ENCODE data around the gene ALDH4A1.

Gene ALDH4A1, protein sequence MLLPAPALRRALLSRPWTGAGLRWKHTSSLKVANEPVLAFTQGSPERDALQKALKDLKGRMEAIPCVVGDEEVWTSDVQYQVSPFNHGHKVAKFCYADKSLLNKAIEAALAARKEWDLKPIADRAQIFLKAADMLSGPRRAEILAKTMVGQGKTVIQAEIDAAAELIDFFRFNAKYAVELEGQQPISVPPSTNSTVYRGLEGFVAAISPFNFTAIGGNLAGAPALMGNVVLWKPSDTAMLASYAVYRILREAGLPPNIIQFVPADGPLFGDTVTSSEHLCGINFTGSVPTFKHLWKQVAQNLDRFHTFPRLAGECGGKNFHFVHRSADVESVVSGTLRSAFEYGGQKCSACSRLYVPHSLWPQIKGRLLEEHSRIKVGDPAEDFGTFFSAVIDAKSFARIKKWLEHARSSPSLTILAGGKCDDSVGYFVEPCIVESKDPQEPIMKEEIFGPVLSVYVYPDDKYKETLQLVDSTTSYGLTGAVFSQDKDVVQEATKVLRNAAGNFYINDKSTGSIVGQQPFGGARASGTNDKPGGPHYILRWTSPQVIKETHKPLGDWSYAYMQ

DNA sequence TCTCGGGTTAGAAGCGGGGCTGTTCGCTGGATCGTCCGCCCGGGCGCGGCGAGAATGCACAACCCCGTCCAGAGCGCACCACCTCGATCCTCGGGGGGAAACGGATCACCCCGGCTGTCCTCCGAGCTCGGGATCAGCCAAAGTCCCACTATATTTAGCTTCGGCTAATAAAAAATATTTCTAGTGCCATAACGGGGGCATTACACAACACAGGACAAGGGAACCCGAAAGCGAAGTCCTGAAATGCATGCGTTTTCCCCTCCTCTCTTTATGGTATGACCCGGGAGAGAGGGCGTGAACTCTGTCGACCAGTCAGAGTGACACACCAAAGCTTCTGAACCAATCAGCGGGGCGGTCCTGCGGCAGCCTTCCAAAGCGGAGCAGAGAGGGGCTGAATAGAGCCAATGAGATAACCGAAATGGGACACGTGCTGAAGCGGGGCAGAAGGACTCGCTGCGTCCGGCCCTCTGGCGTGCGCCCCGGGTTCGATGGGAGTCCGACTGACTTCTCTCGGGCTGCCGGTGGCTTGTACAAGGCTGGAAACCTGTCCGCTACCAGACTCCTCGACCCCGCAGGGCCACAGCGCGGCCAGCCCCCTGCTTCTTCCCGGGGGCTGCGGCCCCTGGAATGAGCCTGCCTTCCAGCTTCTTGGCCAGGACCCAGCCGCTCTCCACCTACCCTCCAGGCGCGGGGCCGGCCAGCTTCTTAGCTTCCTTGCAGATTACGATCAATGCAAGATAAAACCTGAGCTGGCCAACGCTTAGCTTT is at the start of gene ALDH4A1:
Gene ALDH4A1 (minus strand): TSS at position 33 of the 768 bp plus-strand sequence. CDS start 32 bp downstream, at position 1.
- peak; percentile 96 to 98 for DNase-seq

DNA sequence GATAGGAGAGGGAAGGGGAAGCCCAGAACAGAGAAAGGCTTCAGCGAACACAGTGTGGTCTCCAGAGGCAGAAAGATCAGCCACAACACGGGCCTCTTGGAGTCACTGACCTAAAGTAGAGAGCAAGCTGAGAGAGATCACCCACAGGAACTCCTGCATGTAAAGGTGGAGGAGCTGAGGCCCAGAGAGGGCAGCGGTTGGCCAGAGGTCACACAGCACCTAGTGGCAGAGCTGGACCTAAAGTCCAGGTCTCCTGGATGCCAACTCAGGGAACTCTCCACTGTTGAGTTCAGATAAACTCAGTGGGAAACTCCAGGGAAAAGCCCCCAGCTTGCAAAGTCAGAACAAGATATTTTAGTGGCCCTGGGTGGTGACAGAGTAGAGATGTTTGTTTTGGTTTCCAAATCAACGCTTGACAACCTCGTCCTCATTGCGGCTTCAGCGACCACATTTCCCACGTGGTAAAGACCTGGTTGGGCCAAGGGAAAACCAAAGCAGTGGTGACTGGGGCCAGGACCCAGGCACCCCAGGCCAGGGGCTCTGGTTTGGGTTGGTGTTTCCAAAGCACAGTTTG is 49.5 kb upstream of the ALDH4A1 start:
- DNase-seq = no peak

DNA sequence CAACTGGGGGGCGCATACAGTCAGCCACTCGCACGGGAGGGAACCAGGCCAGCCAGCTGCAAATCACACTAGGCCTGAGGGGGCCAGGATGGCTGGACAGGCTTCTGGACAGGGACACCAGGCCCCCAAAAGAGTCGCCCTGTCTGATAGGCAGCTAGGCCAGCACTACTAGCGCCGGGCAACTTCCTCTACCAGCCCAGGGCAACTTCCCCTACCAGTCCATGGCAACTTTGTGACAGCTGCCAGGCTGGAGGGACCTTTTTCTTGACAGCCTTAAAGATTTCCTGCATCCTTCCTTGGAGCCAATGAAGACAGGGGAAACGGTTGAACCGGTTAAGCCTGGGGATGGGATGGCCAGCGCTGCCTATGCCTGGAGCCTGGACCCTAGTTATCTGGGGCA is 49.1 kb upstream of the ALDH4A1 start:
- no peak for DNase-seq

DNA sequence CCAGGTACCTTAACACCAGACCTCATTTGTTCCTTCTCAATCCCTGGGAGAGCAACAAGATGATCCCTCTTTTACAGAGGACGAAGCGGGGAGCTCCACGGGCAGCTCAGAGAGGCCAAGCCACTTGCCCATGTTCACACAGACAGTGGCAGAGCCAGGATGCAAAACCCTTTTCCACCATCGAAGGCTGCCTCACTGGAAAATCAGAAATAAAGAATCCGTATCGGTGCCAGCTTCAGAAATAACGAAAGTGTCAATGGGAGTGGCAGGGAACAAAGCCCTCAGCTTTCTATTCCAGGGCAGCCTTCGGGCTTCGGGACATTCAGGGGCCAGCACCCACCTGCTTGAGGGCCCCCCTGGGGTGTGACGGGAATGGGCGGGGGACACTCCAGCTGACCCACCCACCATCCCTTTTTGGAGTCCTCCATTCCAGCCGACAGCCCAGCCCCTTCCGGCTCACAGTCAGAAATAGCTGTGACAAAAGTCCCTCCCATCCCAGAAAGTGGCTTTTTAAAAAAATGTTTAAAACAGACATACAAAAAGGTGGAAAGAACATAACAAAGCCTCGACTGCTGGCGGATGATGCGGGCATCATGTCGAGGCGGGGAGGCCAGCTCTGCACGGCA is 48.2 kb upstream of the ALDH4A1 start:
- DNase-seq = no peak

DNA sequence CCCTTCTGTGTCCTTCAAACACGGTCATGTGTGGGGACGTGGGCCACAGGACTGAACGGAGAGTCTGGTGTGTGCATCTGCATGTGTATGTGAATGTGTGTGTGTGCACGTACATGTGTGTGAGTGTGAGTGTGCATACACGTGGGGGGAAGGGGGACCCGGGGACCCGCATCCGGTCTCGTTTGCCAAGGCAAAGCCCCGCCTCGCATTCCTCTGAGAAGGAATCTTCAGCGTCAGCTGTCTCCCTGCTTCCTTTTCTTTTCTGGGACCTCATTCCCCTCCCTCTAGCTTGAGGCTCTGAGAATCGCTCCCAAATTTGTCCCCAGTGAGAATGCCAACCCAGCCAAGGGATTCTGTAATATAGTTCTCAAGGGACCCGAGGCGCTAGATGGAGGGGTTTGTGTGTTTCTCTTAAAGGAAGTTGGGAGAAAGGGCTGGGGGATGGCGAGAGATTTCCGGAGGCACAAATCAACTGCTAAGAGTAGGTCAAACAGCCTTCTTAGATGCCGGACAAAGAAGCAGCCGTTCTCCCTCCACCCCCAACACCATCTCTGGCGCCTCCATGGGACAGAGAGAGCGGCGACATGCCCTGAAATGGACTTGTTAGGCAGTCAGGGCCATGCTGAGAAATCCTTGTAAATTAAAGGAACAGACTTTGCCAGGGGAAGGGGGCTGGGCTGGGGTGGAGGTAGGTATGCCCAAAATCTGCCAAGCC is 47.5 kb upstream of the ALDH4A1 start:
- DNase-seq = no peak

DNA sequence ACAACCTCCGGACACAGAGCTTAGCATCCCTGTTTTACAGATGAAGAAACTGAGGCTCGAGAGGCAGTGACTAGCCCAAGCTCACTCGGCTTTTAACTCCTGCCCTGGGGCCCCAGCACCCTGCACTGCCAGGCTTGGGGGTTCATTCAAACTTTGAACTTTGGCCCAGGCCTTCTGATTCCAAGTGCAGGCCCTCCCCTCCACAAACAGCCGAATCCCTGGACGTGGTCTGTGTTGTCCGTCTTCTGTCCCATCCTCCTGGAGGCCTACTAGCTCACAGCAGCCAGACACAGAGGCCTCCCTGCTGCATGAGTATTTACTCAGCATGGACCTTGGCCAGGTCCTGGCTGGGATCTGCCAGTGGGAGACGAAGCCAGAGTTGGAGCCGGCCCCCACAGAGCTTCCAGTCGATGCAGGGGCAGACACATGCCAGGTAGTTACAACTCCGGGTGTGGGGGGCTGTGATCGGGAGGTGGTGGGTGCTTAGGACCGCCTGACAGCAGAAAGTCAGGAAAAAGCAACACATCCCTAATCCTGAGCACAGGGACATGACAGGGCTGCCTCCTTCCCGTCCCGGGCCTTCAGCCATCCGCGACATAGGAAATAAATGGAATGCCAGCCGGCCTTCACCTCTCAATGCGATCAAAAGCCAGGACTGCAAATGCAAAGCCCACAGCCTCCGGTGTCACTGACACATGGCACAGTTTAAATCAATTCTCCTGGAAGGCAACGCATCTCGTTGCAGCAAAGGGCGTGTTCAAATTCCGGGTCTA is 46.7 kb upstream of the ALDH4A1 start:
- no peak for DNase-seq

DNA sequence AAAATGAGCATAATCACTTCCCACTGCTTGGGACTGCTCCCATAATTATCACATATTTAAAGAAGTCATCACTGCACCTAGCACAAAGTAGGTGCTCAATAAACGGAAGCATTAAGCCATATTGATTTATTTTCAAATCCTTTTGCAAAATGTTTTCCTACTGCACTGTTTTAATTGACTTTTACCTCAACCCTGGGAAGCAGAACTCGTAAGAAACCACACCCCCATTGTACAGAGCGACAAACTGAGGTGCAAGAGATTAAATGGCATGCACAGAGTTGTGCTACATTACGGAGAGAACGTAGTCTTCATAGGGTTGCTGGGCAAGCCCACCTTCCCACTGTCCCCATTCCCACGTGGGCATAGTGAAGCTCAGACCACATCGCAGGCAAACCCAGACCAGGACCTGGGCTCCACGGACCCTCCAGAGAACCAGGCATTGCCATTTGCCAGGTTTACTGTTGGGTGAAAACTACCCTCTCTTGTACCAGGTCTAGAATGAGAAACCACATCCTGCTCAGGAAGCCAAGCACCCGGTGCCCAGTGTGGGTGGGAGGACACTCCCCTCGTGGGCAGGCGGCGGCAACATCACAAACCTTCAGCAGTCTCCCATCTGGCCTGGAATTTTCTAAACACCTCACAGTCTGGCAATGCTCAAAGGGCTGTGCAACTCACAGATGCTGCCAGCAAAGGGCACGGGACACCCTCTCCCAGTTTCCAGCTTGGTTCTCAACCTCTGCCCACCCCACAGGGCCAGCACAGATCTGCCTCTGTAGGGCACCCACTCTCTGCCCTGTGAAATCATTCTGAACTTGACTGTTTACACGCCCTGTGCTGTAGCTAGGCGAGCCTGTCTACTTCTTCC is 45.9 kb upstream of the ALDH4A1 start:
- no peak for DNase-seq

DNA sequence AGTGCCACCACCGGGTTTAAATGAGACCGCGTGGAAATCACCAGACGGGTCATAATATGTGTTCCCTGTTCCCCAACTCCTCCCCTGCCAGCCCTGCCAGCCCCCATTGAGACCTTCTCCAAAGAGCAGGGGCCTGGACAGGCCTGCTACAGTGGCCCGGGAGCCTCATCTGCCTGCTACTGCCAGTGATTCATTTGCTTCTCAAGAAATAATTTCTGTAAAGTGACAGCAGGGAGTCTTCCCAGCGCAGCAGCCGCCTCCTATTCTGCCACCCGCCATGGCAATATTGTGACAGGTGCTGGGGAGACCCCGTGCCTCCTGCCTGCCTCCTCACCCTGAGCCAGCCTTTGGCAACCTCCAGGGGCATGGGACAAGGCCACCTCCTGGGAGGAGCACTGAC is 45.2 kb upstream of the ALDH4A1 start:
- no peak for DNase-seq

DNA sequence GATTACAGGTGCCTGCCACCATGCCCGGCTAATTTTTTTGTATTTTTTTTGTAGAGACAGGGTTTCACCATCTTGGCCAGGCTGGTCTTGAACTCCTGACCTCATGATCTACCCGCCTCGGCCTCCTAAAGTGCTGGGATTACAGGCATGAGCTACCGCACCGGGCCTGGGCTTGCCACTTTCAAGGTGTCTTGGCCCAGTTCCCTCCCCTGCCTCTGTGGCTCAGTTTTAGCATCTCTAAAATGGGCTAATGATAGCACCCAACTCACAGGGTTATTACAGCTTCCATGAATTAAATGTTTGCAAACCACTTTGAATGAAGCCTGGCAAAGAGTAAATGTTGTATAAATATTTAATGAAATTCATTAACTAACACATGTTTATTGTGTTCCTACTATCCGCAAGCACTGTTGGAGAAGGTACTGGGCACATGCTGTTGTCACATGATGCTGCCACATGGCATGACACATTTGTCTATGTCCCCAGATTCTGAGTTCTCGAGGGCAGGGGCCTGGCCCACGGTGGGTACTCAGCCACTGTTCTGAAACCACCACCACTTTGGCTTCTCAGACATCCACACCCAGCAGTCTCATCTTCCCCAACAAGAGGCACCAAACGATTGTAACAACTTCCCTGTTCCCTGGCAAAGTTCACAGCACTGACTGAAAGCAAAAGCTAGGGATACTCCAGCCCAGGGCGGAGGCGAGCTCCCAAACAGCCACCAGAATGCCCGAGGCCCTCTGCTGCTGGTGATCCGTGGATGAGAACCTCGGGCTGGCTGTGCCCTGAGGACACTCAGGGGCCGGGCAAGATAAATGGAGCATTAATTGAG is 44.4 kb upstream of the ALDH4A1 start:
- DNase-seq = no peak

DNA sequence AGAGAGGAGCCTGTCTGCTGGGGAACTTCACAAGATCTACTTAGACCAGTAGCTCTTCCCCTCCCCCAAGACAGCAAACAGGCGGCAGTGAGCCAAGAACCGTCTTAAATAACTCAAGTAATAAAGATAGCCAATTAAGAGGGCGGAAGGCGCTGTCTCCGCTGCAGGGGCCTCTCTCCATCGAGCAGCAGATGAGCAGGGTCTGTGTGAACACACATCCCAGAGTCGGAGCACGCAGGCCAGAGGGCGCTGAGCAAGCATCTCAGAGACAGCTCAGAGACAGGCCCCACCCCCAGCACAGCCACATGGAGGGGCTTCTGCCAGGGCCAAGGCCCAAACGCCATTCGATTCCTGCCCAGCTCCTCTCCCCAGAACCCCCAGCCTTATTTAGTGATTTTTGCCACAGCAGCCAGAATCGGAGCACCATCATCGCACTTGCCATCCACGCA is 43.1 kb upstream of the ALDH4A1 start:
- DNase-seq = no peak

DNA sequence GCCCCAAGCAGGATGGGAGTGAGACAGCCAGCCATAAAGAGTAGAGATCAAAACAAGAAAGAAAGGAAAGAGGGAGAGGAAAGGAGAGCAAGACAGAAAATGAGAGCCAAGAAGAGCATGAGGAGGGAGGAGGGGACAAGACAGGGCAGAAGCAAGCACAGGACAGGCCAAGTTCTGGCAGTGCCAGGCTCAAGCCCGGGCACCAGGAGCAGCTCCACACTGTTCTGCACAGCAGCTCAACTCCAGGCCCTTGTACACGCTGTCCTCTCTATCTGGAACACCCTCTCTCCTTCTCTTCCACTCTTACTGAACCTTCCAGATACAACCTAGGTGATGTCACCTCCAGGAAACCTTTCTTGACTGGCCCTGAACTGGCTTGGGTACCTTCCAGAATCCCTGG is 42.5 kb upstream of the ALDH4A1 start:
- no peak for DNase-seq

DNA sequence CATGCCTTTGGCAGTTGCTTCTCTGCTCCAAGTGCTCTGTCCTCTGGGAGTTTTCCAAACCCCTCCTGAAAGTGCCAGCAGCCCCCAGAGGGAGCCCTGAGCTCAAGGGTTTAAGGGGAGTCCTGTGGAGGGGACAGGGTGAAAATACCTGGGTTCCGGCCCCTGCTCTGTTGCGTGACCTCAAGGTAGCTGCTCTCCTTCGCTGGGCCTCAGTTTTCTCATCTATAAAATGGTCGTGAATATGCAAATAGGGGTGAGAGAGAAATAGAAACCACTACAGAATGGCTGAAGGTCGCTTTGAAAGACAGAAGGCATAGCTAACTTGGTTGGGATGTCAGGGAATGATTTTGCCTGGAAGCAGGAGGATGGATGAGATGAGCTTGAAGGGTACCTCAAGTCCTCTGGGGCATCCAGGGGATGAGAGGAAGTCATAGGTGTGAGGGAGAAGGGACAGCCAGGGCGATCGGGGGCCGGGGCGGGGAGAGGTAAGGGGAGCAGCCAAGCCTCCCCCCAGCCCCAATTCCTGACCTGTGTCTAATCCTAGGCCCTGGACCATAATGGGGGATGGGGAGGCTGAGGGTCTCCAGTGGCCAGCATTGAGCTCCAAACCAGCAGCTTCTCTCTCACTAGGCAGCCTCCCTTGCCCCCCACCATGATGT is 41.7 kb upstream of the ALDH4A1 start:
- no peak for DNase-seq

DNA sequence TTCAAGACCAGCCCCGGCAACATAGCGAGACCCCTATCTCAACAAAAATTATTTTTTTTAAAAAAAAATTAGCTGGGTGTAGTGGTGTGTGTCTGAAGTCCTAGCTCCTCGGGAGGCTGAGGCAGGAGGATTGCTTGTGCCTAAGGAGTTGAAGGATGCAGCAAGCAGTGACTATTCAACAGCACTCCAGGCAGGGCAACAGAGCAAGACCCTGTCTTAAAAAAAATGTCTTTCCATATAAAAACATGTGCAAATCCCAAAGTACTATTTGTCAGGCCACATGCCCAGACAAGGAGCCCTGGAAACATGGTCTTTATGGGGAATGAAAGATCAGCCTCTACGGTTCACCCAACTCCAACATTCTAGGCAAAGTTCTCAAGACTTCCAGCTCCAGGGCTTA is 40.8 kb upstream of the ALDH4A1 start:
- DNase-seq = no peak

DNA sequence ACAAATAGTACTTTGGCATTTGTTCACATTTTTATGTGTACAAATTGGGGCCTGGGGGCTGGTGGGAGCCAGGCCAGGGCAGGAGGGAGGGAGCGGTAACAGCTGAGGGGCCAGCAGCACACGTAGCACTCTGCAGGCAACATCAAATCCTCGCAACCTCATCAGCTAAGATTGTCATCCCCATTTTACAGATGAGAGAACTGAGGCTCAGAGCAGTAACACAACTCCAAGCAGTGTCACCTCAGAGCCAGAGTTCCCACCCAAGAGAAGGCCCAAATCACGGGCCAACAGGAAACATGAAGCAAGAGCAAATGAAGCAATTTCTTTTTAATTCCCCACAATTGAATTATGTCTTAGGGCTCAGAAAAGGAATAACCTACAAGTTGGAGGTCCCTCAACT is 40.0 kb upstream of the ALDH4A1 start:
- DNase-seq = no peak

DNA sequence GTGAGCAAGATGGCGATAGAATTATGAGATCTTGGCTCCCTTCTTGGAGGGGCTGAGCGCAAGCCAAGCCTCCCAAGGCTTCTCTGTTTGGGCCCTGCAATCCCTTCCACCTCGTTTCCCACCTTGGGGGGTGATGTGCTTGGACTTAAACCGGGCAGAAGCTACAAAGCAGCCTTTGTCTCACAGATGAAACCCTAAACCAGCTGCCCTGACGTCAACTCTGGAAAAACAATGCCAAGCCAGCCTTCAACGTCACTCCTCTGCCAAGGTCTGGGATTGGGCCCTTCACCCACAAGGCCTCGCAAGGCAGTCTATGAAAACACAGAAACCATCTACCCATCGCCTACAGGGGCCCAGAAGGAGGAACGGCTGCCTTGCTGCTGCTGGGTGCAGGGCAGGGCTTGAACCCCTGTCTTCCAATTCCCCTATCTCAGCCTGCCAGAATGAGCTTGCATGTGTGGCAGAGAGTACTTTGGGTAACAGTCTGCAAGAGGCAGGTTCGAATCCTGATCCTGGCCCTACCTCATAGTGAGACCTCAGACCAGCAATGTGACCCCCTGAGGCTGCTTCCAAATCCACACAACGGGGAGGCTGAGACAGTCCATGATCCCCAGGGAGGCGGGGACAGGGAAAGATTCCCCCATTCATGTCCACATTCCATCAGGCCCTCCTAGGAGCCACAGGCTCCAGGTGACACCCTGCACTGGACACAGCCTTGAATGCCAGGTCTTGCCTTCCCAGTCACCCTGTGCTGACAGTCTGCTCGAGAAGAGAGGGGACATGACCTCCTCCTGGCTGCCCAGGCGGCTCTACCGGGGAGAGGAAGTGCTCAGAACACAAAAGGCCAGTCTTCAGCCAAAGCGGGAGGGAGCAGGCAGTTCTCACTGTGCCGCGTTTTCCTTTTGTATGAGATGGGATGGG is 39.1 kb upstream of the ALDH4A1 start:
- DNase-seq = peak; percentile 81 to 90

DNA sequence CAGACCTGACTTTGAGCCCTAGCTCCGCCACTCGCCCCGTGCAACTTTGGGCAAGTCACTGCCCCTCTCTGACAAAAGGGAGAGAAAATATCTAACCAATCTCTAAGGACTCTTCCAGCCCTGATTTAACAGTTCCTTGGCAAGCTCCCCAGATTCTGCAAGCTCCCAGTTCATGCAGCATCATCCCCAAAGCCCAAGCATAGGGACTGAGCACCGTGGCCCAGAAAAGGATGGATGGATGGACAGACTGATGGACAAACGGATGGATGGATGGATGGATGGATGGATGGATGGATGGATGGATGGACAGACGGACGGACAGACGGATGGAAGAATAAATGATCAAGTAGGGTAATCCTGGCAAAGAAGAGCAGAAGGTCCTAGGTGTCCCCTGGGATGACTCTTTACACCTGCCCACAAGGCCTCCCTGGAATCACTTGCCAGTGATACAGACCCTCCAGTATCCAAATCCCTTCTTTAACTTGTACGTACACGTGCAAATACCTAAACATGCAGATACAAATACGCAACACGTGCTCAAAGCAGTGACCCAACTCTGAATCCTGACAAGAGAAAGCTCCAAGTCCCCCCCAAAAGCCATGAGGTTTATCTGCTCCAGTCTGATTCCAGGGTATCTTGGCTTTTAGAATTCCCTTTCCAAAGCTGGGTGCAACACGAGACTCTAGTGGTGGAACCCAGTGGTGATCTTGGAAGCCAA is 38.1 kb upstream of the ALDH4A1 start:
- no peak for DNase-seq
